GM18868 (cell line): ENCODE data around the gene DGKI.
A peak's percentile ranks its signal among the peaks of the same experiment; 100 is the strongest.

ENCODE experiments used
- ATAC-seq: cut with Tn5 transposase; IDR thresholded peaks from one replicate; pipeline ENCODE4 v1.9.1; 2021; ENCODE audit warnings: mild to moderate bottlenecking, moderate library complexity; ENCODE audit not compliant: unreplicated experiment

The DGKI gene

DNA sequence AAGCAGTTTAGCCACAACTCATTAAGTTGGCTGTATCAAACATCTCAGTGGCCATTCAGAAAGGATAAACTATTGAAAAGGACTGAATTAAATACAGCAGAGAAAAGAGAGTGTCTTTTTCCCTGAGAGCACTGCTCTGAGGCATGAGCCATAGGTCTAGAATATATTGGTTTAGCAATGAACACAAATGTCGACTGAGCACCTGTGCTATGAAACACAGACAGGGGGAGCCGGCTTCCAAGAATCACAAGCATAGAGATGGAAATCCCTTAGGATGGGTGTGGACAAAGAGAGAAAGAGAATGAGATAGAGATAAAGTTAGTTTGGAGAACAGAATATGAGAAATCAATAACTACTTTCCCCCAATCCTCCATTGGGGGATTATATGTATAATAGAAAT lies 54.8 kb downstream of the DGKI start:
- ATAC-seq: no peak

DNA sequence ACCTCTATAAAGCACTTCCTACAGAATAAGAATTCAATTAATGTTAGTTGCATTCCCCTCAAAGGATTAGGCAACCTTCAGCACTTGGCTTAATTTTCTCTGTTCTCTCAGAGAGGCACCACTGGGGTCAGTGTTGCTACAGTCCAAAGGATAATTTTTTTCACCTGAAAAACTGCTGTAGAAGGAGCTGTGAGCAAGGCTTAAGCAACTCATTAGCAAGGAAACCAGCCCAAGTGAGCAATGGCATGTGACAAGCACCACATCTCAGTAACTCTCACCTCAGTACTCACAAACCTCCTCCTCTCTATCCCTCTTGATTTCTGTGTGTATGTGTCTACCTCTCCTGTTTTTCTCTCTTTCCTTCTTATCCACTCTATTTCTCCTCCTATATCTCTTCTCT lies 55.9 kb downstream of the DGKI start:
- ATAC-seq: no peak

DNA sequence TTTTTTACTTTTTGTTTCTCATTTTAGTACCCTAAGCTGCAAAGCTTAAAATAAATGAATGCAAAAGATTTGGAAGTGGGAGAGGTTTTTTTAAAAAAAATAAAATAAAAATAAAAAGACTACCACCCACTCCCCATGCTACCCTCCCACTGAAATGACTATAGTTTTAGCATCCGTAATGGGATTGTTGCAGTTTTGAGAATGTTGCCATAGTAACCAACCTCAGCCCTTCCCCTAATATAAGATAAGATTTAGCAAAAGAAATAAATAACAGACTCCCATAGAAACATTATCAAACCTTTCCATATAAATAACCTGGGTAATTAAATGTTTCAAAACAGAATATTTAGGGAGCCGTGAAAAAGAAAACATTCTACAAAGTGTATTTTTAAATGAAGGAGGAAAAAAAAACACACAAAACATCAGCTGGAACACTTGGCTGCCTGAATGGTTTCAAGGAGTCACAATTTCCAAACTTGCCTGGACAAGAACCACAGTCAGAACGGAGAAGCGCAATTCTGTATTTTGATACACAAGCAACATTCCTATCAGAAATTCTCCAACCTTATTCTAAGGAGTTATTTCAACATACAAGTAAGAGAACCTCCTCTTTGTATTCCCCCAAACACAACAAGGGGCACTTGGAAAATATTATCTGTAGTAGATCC lies 57.4 kb downstream of the DGKI start:
- ATAC-seq: no peak

DNA sequence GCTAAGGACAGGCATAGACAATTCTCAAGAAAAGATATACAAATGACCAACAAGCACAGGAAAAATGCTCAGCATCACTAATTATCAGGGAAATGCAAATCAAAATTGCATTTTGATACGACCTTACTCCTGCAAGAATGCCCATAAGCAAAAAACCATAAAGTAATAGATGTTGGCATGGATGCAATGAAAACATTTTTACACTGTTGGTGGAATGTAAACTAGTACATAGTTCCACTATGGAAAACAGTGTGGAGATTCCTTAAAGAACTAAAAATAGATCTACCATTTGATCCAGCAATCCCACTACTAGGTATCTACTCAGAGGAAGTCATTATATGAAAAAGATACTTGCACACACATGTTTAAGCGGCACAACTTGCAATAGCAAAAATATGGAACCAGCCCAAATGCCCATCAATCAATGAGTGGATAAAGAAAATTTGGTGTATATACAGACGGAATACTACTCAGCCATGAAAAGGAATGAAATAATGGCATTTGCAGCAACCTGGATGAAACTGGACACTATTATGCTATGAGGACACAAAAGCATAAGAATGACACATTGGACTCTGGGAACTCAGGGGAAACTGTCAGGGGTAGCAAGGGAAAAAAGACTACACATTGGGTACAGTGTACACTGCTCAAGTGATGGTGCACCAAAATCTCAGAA lies 59.3 kb downstream of the DGKI start:
- ATAC-seq: no peak

DNA sequence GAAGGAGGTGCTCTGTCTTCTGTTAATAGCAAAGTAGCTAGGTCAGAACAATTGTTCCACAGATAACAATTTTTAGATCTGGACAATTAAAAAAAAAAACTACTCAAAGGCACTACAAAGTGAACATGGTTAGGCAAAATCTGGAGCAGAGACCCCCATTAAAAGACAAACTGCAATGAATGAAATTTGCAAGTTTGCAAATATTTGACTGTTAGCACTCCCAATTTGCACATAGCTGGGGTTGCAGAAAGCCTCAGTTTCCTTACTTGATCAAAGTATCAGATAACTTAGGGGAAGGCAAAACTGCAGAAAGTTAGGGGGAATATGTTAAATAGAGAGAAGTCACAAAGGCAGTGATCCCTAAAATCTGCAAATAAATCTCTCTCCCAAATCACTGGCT lies 68.3 kb downstream of the DGKI start:
- no peak for ATAC-seq

DNA sequence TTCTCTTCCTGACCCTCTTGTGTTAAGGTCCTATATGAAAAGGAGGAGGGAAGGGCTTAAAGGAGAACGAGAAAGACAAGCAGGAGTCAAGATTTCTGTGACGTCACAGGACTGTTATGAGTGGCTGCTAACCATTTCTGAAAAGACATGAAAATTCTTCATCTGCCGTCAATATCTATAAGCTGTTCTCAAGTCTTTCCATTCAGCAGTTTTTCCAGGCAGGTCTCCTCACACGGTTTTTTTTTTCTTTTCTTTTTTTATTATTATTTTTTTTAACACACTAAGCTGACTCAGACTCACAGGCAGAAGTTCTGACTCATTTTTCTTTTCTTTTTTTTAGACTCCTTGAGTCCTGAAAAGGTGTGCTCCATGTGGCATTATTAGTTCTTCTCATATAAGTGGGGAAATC lies 72.0 kb downstream of the DGKI start:
- ATAC-seq: peak; percentile 42

DNA sequence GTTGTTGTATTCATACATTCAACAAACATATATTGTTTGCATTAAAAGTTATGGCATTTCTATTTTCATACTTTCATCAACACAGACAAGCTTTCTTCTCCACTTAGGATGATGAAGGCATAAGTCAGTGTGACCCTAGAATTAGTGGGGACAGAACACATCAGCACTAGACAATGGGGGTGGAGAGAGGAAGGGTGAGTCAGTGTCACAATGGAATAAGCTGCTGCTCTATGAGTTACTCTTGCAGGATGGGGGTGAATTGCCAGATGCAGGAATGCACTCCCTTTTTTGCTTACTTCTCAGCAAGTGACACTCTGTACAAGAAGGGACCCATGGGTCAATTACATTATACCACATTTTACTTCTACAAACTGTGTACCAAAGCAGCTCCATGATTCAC lies 74.0 kb downstream of the DGKI start:
- no peak for ATAC-seq

DNA sequence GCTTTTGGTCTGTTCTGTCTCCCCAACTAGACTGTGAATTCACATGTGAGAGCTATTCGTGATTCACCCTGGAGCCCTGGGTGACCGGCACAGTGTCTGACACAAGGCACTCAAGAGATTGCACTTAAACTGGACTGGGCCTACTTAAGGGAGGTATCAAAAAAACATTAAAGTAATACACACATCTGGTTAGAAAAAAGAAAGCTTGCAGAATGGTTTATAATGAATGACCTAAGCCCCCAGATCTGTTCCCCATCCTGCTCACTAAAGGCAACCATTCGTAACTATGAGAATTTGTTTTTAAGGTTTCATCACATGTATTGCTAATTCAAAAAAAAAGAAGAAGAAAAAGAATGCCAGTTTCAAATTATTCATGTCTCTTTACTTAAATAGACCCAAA lies 74.5 kb downstream of the DGKI start:
- no peak for ATAC-seq

DNA sequence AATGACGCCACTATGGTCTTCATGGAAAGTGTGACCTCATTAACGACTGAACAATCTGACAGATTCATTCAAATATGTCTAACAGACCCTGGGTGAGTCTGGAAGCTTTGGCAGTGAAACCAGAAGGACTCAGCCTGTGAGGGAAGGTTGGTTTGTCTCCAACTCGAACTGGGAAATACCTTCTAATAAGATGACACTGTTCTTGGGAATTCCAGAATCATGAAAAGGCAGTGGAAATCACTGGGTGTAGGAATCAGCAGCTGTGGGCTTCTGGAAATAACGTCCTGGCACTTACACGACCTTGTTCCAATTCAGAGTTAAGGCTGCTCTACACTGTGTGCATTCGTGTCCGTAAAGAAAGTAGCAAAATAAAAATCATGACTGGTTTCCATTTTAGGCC lies 75.1 kb downstream of the DGKI start:
- no peak for ATAC-seq

DNA sequence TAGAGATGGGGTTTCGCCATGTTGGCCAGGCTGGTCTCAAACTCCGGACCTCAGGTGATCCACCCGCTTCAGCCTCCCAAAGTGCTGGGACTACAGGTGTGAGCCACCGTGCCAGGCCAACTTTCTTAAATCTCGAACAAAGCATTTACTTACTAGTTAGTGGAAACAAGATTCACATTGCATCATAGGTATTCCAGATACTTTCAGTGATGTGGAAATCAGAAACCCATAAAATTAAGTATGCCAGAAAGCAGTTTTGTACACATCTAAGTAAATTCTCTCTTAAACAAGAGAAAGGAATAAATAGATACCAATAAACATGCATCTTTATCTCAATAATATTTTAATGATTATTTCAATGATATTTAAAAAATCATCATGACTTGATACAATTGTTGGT lies 75.5 kb downstream of the DGKI start:
- no peak for ATAC-seq

DNA sequence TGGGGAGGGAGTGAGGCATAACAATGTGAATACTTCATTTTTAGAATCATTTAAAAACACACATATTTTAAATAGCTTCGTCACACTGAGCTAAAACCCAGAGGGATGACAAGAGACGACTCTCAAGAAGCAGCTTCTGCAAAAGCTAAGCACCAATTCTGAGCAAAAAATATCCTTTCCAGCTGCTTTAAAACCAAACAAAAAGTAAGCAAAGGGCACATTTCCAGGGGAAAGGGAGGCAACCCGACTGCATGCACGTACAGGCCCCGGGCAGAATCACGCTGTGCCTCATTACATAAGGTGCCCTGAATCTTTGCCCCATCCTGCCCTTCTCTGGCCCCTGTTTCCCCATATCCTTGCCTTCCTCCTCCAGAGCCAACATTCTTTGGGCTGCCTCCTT lies 78.4 kb downstream of the DGKI start:
- ATAC-seq: no peak

DNA sequence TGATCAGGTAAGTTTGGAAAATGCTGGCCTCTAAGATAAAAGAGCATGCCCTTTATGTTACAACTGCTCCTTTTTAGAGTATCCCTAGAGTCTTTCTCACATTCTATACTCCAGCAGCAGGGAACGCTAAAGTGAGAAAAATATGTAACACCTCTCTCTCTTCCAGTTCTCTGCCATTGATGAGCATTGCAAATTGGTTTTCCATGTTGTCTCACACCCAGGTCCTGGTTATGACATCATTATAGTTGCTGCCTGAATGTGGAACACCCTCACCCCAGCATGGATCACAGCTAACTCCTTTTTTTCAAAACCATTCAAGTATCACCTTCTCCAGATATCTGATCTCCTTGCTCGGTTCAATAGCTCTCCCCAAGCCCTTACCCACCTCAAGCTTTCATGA lies 84.4 kb downstream of the DGKI start:
- no peak for ATAC-seq

DNA sequence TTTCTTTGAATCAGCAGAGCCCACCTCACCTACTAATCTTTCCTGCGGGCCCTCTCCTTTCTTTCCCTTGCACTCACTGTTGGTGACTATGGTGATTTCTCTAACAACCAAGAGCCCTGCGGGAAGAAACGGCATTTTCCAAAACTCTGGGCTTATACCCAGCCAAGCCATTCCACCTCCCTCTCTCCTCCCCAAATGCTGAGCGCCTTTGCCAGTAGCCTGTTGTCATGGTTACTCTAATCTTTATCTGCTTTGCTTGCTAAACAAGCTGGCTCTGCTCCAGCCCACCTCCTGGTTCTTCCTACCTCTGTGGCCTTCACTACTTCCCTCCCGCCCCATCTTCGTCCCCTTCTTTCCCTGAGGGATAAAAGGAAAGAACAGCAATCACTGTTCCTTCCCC lies 86.7 kb downstream of the DGKI start:
- no peak for ATAC-seq

DNA sequence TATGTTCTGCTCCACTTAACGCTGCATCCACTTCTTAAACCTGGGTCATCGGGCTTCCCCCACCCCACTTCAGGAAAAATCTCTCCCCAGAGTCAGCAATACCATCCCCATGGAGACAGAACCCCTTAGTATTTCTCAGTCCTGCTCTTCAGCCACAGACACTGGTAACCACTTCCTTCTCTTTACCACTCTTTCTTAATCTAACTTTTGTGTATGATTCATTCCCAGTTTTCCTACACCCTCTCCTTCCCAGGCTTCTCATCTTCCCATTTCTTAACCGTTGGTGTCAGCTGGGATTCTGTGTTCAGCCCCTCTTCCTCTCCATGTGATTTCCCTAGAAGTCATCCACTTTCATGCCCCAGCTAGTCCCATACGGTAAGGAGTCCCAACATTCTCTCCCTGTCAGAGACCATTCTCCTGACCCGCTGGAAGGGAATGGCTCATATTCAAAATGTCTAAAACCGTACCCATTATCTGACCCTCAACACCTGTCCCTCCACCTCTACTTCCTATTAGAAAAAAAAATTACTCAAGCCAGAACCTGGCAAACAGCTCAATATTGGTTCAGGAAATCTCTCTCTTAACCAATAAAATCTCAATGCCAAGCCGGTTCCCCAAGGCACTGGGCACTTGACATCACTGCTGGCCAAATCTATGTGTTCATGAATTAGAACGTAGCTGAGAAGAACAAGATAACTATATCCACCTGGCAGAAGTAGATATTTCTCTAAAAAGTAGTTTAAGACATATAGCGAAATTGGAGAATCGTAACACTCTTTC lies 89.4 kb downstream of the DGKI start:
- ATAC-seq: no peak

DNA sequence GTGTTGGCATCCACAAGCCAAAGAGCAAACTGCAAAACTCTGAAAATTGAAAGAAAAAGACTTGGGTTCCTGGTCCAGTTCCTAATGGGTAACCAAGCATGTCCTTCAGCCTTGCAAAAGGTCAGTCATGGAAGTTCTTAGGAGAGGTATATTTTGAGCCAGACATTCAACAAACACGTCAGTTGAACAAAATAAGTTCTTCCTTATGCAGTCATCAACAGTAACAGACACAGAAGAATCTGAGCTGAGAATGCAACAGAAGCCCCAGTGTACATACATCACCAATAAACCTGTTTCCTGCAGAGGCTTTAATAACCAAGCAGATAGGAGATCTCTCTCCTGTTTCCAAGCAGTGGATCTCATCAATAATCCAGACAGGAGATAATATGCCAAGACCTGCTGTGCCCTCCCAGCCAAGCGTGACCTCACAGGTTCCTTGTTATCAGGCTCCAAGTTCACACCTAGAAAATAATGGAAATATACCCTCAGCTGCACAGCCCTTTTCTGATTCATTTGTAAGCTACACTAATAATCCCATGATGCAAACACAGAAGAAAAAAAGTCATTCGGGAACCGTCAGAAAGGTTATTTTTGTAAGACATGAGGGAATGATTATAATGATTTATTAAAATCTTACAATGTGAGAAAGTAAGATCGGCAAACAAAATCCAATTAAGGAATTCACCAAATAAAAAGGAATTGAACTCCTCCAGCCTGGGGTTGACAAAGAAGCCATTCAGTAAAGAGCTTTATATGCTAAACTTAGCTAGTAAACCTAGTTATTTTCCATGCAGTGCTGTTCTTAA lies 90.7 kb downstream of the DGKI start:
- no peak for ATAC-seq

DNA sequence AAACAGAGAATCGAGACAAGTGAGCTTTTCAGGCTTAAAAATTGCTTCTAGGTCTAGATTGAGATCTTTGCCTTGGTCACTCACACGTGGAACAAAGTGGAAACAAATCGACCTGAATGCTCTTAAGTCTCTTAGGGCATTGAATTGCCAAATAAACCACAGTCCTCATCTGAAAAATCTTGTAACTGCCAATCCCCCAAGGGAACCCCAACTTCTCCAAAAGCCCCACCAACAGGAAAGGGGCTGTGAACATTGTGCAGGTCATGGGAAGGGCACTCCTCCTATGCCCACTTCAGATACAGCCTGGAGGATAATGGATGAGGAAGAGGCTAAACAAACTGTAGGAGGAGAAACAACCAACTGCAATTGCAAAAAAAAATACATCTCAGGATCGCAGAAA lies 91.3 kb downstream of the DGKI start:
- no peak for ATAC-seq

DNA sequence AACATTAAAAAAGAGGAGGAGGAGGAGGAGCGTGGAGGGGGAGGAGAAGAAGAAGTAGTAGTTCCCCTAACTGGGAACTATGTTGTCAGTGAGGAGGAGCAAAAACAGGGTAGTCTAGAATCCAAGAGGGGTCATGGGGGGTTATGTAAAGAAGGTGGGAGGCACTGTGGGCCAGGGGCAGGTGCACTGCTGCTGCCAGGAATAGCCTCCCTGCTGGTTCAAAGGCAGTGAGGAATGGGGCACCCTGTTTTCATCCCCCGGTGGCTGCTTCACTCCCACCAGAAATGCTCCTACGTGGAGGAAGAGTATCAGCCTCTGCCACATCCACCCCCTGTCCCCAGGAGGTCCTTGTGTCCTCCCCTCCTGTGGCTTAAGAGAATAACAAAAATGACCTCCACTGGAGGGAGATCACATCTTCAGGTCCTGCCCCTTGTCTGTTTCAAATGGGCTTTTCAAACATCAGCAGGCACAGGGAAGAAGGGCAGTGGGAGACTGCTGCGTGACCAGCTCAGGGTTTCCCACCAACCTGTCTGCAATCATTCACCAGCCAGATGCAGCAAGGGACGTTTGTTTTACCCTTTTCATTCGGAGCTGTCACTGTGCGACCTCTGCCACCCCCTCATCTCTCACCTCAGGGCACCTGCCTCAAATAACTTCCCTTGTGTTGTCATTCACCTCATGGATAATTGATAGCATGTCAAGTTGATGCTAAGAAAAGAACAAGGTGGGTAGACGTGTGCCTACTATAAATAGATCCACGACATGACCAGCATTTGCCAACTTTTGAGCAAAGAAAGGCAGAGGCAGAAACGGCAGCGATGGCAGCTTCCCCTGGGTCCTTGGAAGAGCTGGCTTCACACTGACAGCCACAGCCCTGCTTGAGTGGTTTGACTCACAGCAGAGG lies 92.6 kb downstream of the DGKI start:
- ATAC-seq: no peak

DNA sequence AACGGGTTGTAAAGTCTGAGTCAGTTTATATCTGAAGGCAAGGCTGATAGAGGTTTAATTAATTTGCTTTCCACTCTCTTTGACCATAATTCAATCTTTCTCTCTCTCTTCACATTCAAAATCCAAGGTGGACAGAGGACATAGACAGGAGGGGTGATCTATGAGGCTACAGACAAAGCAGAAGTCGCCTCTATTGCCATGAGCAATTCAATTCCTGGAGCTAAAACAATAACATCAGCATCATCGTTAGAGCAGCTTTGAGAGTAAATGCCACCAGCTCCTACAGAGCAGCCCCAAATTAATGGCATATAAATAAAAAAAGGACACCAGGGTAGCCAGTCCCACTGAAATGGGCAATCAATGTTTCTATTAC lies 93.2 kb downstream of the DGKI start:
- ATAC-seq: no peak

DNA sequence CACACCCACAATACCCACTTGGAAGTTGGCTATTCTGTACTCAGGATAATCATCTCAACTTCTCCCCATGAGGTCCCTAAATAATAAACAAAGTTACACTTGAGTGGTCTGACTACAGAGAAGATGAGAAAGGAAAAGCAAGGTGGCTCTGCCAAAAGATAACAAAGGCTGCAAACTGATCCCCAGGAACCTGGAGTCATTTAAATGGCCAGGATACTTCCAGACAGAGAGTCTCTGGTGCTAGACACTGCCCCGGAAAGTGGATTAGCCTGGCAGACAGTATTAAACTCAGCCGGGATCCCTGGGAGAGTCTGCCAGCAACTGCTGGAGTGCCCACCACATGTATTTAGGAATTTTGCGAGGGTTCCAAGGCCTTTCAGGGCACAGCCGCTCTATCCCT lies 93.7 kb downstream of the DGKI start:
- ATAC-seq: no peak

DNA sequence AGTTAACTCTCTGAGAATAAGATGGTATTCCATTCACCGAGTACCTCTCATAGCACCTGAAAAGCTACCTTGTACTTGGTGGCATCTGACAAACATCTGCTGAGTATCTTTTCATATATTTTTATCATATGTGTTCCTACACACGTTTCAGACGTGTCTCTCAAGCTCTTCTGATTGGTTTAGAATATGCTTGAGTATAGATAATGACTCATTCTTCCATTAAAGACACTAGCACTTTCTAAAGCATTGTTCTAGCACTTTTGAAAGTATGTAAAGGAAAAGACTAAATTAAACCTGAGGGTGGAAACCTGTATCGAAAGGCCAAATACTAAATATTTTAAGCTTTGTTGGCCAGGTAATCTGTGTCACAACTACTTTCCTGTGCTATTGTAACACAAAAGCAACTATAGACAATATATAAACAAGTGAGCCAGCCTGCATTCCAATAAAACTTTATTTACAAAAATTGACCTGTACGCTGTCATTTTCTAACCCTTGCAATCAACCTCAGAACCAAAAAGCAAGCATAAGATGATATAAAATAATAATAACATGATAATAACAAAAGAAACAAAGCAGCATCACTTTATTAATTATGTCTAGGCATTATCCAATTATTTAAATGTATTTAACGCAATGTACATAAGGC lies 95.3 kb downstream of the DGKI start:
- ATAC-seq: no peak
